Ammon's horn (tissue), 1 donor: Measurements from ENCODE around the gene ADCY2.
A peak's percentile ranks its signal among the peaks of the same experiment; 100 is the strongest.

Experiments used
- DNase-seq: peaks from one replicate; pipeline ENCODE4 v3.0.0-alpha.2; 2016; ENCODE audit warnings: low spot score

The ADCY2 gene

GRCh38 chr5:7784683-7785380, 388.9 kb downstream of the ADCY2 start:
- DNase-seq: no peak

- no peak for DNase-seq
These were observed 391.8 kb downstream of the ADCY2 start for GRCh38 chr5:7787770-7788169.

- DNase-seq: no peak
These were observed 393.6 kb downstream of the ADCY2 start for GRCh38 chr5:7789567-7789966.

- peak; percentile 23 for DNase-seq
These were observed 398.0 kb downstream of the ADCY2 start for GRCh38 chr5:7793895-7794294.

DNA sequence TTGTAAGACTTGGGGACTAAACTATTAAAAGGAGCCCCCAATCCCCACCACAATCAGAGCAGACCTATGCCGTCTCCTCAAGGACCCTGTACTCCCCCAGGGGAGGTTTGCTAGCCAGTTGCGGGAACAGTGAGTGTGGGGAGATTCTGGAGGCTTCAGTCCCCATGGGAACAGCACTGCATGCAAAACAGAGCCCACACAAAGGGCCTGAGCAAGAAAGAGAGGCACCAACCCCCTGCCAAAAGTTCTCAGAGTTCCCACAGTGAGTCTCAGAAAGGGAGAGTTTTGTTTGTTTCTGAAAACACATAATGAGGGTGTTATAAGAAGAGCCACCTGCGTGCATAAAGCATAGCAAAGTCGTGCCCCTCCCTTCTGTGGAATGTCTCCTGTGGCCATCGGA, 398.4 kb downstream of the ADCY2 start:
- peak; percentile 73 for DNase-seq

GRCh38 chr5:7794823-7795222, 398.9 kb downstream of the ADCY2 start:
- no peak for DNase-seq

- DNase-seq: peak; percentile 63
These were observed 399.4 kb downstream of the ADCY2 start for GRCh38 chr5:7795306-7795705.

DNA sequence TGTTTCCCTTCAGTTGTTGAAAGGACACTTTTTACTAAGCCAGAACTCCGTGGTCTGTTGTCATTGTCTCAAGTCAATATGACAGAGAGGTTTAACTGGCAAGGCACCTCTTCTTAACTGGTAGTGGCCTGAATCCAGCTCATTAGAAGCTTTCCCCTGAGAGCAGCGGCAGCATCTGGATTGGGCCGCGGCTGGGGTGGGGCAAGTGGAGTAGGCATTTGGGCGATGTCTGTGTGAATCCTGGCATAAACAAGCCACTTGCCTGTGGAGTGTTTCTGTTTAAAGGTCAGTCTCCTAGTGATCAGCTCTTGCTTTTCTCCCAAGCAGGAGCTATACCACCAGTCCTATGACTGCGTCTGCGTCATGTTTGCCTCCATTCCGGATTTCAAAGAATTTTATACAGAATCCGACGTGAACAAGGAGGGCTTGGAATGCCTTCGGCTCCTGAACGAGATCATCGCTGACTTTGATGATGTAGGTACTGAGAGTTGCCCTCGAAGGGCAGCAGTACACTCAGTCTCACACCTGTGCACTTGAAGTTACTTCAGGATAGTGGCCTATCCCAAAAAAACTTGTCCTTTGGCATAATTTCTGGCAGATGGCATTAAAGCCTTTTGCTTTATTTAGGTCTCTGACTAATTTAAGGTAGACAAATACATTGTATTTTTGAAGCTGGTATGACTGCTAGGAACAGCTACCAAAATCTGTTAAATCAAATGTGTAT, 406.1 kb downstream of the ADCY2 start:
- peak; percentile 75 for DNase-seq

- DNase-seq: no peak
These were observed 406.9 kb downstream of the ADCY2 start for GRCh38 chr5:7802855-7803254.

DNA sequence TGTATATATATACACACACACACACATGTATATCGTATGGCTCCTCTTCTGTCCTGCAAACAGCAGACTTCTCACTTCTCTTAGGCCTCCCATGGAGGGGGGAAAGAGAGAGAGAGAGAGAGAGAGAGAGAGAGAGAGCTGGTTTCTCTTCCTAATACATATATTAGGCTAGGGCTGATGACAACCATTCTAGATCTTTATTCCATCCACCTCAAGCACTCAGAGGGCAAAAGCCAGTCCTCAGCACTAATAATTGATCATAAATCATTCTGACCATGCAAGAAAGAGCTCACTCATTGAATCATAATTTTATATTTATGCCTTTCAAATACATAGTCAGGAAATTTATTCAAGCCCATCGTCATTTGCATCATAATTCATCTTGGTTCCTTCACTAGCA, 408.0 kb downstream of the ADCY2 start:
- no peak for DNase-seq

- DNase-seq: no peak
These were observed 409.4 kb downstream of the ADCY2 start for GRCh38 chr5:7805379-7805778.

GRCh38 chr5:7808998-7809397, 413.1 kb downstream of the ADCY2 start:
- DNase-seq: no peak

DNA sequence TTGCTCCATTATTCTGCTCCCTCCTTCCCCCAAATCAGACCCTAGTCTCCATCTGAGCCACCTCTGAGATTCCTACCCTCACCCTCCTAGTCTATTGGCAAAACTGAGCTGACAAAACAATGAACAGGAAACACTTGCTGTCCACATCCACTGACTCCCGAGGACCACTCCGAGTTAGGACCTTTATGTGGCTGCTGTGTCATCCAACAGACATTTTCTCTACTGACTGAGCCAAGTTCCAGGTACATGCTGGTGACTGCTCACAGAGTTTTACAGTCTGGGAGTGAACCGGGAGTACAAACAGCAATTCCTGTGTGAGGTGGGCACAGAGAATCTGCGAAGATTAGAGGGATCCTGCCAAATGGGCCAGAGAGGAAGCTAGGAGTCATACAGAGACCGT, 415.8 kb downstream of the ADCY2 start:
- DNase-seq: no peak

- DNase-seq: no peak
These were observed 417.1 kb downstream of the ADCY2 start for GRCh38 chr5:7813007-7813406.

GRCh38 chr5:7813576-7813975, 417.6 kb downstream of the ADCY2 start:
- no peak for DNase-seq

GRCh38 chr5:7814816-7815215, 418.9 kb downstream of the ADCY2 start:
- DNase-seq: no peak

DNA sequence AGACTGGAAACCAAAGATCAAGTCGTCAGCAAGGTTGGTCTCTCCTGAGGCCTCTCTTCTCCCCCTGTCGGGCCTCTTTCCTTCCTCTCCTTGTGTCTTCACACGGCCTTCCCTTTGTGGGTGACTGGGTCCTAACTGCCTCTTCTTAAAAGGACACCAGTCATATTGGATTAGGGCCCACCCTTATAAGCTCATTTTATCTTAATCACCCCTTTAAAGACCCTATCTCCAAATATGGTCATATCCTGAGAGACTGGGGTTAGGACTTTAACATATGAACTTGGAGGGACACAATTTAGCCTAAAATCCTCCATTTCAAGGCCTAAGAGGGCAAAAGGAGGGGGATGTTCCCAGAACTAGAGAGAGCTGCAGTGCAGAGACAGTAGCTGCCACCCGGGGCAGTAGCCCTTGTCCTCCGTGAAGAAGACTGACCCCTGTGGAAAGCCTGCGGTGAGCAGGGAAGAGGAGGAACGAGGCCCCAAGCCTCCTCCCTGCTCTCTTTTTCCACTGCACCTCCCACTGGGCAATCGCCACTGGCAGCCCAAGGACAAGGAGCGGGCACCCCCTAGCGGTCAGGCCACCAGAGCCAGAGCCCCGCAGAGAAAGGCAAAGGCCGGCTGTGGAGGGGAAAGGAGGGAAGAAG, 420.1 kb downstream of the ADCY2 start:
- DNase-seq: peak; percentile 88

DNA sequence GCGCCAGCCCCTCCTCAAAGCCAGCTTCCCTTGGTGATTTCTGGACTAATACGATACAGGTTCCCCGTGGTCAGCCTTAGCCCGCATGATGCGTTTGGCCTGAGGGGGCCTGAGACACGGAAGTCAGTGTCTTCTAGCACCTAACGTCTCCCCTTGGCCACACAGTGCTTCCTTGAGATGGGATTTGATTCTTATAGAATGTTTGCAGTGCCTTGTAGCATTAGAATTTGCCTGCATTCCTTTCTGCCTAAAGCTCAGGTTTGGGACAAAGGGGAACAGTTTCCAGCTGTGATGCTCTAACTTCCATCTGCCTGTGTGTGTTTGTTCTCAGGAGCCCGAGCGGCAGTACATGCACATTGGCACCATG, 420.6 kb downstream of the ADCY2 start:
- DNase-seq: no peak

- DNase-seq: no peak
These were observed 426.5 kb downstream of the ADCY2 start for GRCh38 chr5:7822449-7822848.

DNA sequence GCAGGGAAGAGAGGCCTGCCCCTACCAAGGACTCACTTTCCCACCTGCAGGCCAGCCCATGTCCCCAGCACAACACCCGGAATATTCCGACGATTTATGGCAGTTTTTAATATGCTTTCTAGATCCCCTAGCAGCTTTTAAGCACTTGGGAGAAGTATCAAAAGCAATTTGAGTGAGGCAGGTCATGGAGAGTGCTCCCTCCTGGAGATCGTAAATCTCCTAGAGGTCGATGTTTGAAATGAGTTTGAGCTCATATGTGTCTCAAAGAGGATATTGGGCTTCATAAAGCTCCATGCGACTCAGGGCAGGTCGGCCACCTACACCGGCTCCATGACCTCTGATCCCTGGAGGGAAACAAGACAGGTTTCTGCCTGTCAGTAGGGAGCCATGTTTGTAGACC, 427.7 kb downstream of the ADCY2 start:
- no peak for DNase-seq

GRCh38 chr5:7824995-7825394, 429.1 kb downstream of the ADCY2 start:
- no peak for DNase-seq

DNA sequence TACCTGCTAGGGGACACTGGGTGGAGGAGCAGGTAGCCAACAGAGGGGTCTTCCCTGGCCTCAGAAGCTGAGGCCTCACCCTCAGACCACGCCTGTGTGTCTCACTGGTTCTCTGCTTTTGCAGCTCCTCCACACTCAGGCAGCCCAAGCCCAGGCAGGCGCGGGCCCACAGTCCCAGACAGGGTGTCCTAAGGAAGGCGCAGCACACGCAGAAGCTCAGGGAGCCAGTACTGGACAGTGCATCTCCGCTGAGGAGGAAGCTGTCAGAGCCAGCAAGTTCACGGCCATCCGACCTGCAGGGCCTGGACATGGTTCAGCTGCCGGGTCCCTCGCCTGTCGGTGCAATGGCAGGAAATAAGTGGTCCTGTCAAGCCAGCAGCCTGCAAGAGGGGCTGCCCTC, 429.7 kb downstream of the ADCY2 start:
- DNase-seq: no peak

DNA sequence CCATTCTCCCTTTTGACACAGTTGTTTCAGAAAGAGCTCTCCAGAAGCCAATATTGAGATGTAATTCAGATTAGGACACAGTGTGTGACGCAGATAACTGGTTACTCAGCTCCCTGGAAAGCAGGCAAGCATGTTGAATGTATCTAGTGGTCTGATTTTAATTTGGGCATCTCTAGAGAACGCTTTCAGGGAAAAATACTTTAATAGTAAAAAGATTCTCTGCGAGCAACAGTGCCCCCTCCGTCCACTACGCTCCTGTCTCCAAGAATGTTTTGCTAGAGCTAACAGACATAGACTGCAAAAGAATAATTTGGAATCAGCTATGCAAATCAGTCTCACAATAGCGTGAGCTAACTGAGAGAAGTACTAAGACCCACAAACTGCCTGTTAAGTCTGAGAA, 431.7 kb downstream of the ADCY2 start:
- DNase-seq: peak; percentile 42
